H9 (cell line): ENCODE measurements around the gene SNW1. TPM values are rescaled to one million over a fixed set of nuclear protein-coding genes. Genes with fewer than 3 reads are reported as not detected.

Source experiments
- DNase-seq: peaks from one replicate; pipeline ENCODE4 v3.0.0-alpha.2; 2017
- H2AFZ ChIP-seq: one replicate; pipeline ENCODE4 v1.6.1; 2013; ENCODE audit warnings: mild to moderate bottlenecking, low read length, control low read depth, moderate library complexity
- H2AK5ac ChIP-seq: 2 replicates; pipeline ENCODE4 v1.6.1; 2013; ENCODE audit warnings: low read length, control low read depth, mixed read lengths; ENCODE audit not compliant: insufficient read length
- H2BK120ac ChIP-seq: one replicate; pipeline ENCODE4 v1.6.1; 2013; ENCODE audit warnings: low read depth, mild to moderate bottlenecking, low read length, control low read depth, inconsistent platforms; ENCODE audit not compliant: poor library complexity, severe bottlenecking
- H2BK12ac ChIP-seq: 2 replicates; pipeline ENCODE4 v1.6.1; 2013; ENCODE audit warnings: low read length, control low read depth, mixed read lengths, low read depth; ENCODE audit not compliant: insufficient read length
- H2BK15ac ChIP-seq: 2 replicates; pipeline ENCODE4 v1.6.1; 2013; ENCODE audit warnings: low read depth, low read length, control low read depth
- H2BK20ac ChIP-seq: one replicate; pipeline ENCODE4 v1.6.1; 2013; ENCODE audit warnings: low read depth, mild to moderate bottlenecking, low read length, control low read depth, inconsistent platforms; ENCODE audit not compliant: poor library complexity, severe bottlenecking
- H2BK5ac ChIP-seq: 2 replicates; pipeline ENCODE4 v1.6.1; 2013; ENCODE audit warnings: low read length, control low read depth, mixed read lengths; ENCODE audit not compliant: insufficient read length
- H3K14ac ChIP-seq: 2 replicates; pipeline ENCODE4 v1.6.1; 2013; ENCODE audit warnings: low read length, control low read depth; ENCODE audit not compliant: insufficient read depth
- H3K18ac ChIP-seq: 2 replicates; pipeline ENCODE4 v1.6.1; 2013; ENCODE audit warnings: low read depth, mild to moderate bottlenecking, mixed read lengths, low read length, control low read depth; ENCODE audit not compliant: insufficient read length
- H3K23ac ChIP-seq: 2 replicates; pipeline ENCODE4 v1.6.1; 2013; ENCODE audit warnings: low read length, control low read depth, mixed read lengths, low read depth; ENCODE audit not compliant: insufficient read length
- H3K23me2 ChIP-seq: 2 replicates; pipeline ENCODE4 v1.6.1; 2013; ENCODE audit warnings: low read depth, mild to moderate bottlenecking, mixed read lengths, low read length, control low read depth; ENCODE audit not compliant: insufficient read length, poor library complexity, severe bottlenecking
- H3K27ac ChIP-seq: 2 replicates; pipeline ENCODE4 v1.5.1; 2013; ENCODE audit warnings: low read length, control low read depth, mixed read lengths, low read depth; ENCODE audit not compliant: insufficient read length
- H3K27me3 ChIP-seq: 2 replicates; pipeline ENCODE4 v1.6.1; 2013; ENCODE audit warnings: low read length, control low read depth, inconsistent platforms; ENCODE audit not compliant: insufficient read depth
- H3K4ac ChIP-seq: 2 replicates; pipeline ENCODE4 v1.6.1; 2013; ENCODE audit warnings: low read depth, mild to moderate bottlenecking, control low read depth, inconsistent platforms, low read length, moderate library complexity
- H3K4me1 ChIP-seq: 2 replicates; pipeline ENCODE4 v1.6.1; 2013; ENCODE audit warnings: low read length, control low read depth, inconsistent platforms; ENCODE audit not compliant: insufficient read depth
- H3K4me2 ChIP-seq: 2 replicates; pipeline ENCODE4 v1.6.1; 2013; ENCODE audit warnings: low read length, control low read depth, mixed read lengths; ENCODE audit not compliant: insufficient read length, insufficient read depth
- H3K56ac ChIP-seq: 2 replicates; pipeline ENCODE4 v1.6.1; 2013; ENCODE audit warnings: low read depth, mild to moderate bottlenecking, mixed read lengths, low read length, control low read depth; ENCODE audit not compliant: insufficient read length
- H3K79me1 ChIP-seq: 2 replicates; pipeline ENCODE4 v1.6.1; 2013; ENCODE audit warnings: low read depth, mild to moderate bottlenecking, moderate library complexity, low read length, control low read depth, inconsistent platforms; ENCODE audit not compliant: insufficient read depth, poor library complexity, severe bottlenecking
- H3K79me2 ChIP-seq: 2 replicates; pipeline ENCODE4 v1.6.1; 2013; ENCODE audit warnings: low read length, control low read depth, inconsistent platforms; ENCODE audit not compliant: insufficient read depth
- H3K9ac ChIP-seq: 2 replicates; pipeline ENCODE4 v1.6.1; 2013; ENCODE audit warnings: low read length, control low read depth, mixed read lengths; ENCODE audit not compliant: insufficient read length; ENCODE audit errors: extremely low read depth
- H3K9me3 ChIP-seq: one replicate; pipeline ENCODE4 v1.6.1; 2013; ENCODE audit warnings: low read depth, low read length, inconsistent platforms; ENCODE audit not compliant: control insufficient read depth
- H3T11ph ChIP-seq: one replicate; pipeline ENCODE4 v1.6.1; 2013; ENCODE audit warnings: mild to moderate bottlenecking, low read length, control low read depth, inconsistent platforms
- H4K20me1 ChIP-seq: one replicate; pipeline ENCODE4 v1.6.1; 2013; ENCODE audit not compliant: control insufficient read depth, insufficient read length, insufficient read depth
- H4K5ac ChIP-seq: 2 replicates; pipeline ENCODE4 v1.6.1; 2013; ENCODE audit warnings: low read depth, mild to moderate bottlenecking, mixed read lengths, low read length, control low read depth; ENCODE audit not compliant: insufficient read length
- H4K8ac ChIP-seq: replicated peaks from 2 replicates; pipeline ENCODE4 v1.6.1; 2013; ENCODE audit warnings: low read length, control low read depth, mixed read lengths, low read depth; ENCODE audit not compliant: insufficient read length
- H4K91ac ChIP-seq: 2 replicates; pipeline ENCODE4 v1.6.1; 2013; ENCODE audit warnings: low read depth, mild to moderate bottlenecking, moderate library complexity, mixed read lengths, low read length, control low read depth; ENCODE audit not compliant: insufficient read length
- H3K27ac Mint-ChIP-seq, 3 experiments: 2 replicates in 2 of 3; 3 replicates in 1 of 3; pipeline ENCODE4 v1.8.0; 2020 to 2021; ENCODE audit warnings: mixed read lengths in 3 of 3, mild to moderate bottlenecking in 1 of 3, moderate library complexity in 1 of 3
- H3K27me3 Mint-ChIP-seq: 2 replicates; pipeline ENCODE4 v1.8.0; 2021; ENCODE audit warnings: low read depth, mild to moderate bottlenecking, moderate library complexity, mixed read lengths
- H3K36me3 Mint-ChIP-seq, 3 experiments: 2 replicates in 2 of 3; 3 replicates in 1 of 3; pipeline ENCODE4 v1.8.0; 2020 to 2021; ENCODE audit warnings: low read depth in 3 of 3, mixed read lengths in 3 of 3; ENCODE audit not compliant: insufficient read depth in 1 of 3
- H3K4me1 Mint-ChIP-seq, 2 experiments: 2 replicates each; pipeline ENCODE4 v1.8.0; 2020; ENCODE audit warnings: mixed read lengths in 2 of 2
- H3K4me3 Mint-ChIP-seq, 2 experiments: 2 replicates in 1 of 2; 3 replicates in 1 of 2; pipeline ENCODE4 v1.8.0; 2020 to 2021; ENCODE audit warnings: mild to moderate bottlenecking in 2 of 2, mixed read lengths in 2 of 2, moderate library complexity in 1 of 2
- H3K9me3 Mint-ChIP-seq, 2 experiments: 2 replicates in 1 of 2; 3 replicates in 1 of 2; pipeline ENCODE4 v1.8.0; 2020; ENCODE audit warnings: mild to moderate bottlenecking in 2 of 2, mixed read lengths in 2 of 2, moderate library complexity in 1 of 2
- CTCF ChIP-seq: fragments of 200-600 bp; sonication (generic); conservative IDR thresholded peaks from 3 replicates; pipeline ENCODE4 v1.8.0; 2021; ENCODE audit warnings: antibody characterized with exemption, mild to moderate bottlenecking
- WGBS: extraction: QIAGEN DNeasy Blood & Tissue Kit; methylation state at CpG from one replicate; pipeline ENCODE4 v1.1.7; 2013; ENCODE audit warnings: missing lambda C conversion rate, low lambda C conversion rate, mixed read lengths; ENCODE audit not compliant: insufficient read length; ENCODE audit errors: extremely low coverage; 5-methylcytosine and 5-hydroxymethylcytosine counted together
- total RNA-seq: library from RNA; stranded (reverse); gene quantifications from 2 replicates; pipeline ENCODE4 v1.2.1, GENCODE V29; 2021

The SNW1 gene
- total RNA-seq, 1 experiment from 2014 or later = 103 TPM

- H2BK120ac ChIP-seq = no peak overlapping the region
- no peak overlapping the region for H3T11ph ChIP-seq
- no peak overlapping the region for H2BK12ac ChIP-seq
- Mint-ChIP-seq H3K4me3 (no peak overlapping the region), H3K4me1 (peaks cover 6 to 8% of the 10 kb centered on the region in 2 experiments), H3K9me3 (no peaks in the 10 kb centered on the region), H3K27ac (peak overlapping the region in 1 of 3 experiments; percentile 0; a peak in 1 of 7 replicates), H3K36me3 (peaks cover 0 to 2% (median 0%) of the 10 kb centered on the region in 3 experiments; a peak in 1 of 7 replicates), H3K27me3 (no peaks in the 10 kb centered on the region)
- no peak overlapping the region for H2BK20ac ChIP-seq
- no peak overlapping the region for H2BK15ac ChIP-seq
- no peak overlapping the region for H2AK5ac ChIP-seq
- no peak overlapping the region for H3K9ac ChIP-seq
- no peaks in the 10 kb centered on the region for H3K4me1 ChIP-seq
- H3K27me3 ChIP-seq = no peaks in the 10 kb centered on the region
- TF ChIP-seq CTCF = no peak
- H3K14ac ChIP-seq = no peak overlapping the region
- no CpG with 5 or more reads among the region's 1 CpG for WGBS
- H3K56ac ChIP-seq = no peak overlapping the region
- no peak overlapping the region for H3K4ac ChIP-seq
- no peaks in the 10 kb centered on the region for H3K79me1 ChIP-seq
- no peak overlapping the region for H2BK5ac ChIP-seq
- DNase-seq = no peak
- H4K5ac ChIP-seq = no peak overlapping the region
- no peak overlapping the region for H4K91ac ChIP-seq
- no peak overlapping the region for H3K18ac ChIP-seq
- H4K20me1 ChIP-seq = no peaks in the 10 kb centered on the region
- no peaks in the 10 kb centered on the region for H3K79me2 ChIP-seq
- H3K23ac ChIP-seq = no peak overlapping the region
- no peak overlapping the region for H3K4me2 ChIP-seq
- no peak overlapping the region for H4K8ac ChIP-seq
- no peaks in the 10 kb centered on the region for H3K23me2 ChIP-seq
- no peaks in the 10 kb centered on the region for H3K9me3 ChIP-seq
- no peak overlapping the region for H3K27ac ChIP-seq
- H2AFZ ChIP-seq = no peak overlapping the region
Measured at GRCh38 chr14:77809011-77809410, 48.1 kb upstream of the SNW1 start.
